OCI-LY1 (cell line): ENCODE results near the gene PCDHGA1.

Experiments
- EZH2 ChIP-seq: fragments of 200-600 bp; sonication (generic), shearing (Covaris generic); IDR thresholded peaks from 2 replicates; pipeline ENCODE4 v1.8.0; 2017; ENCODE audit warnings: borderline replicate concordance, mixed run types, mild to moderate bottlenecking, antibody characterized with exemption, low read length, moderate library complexity, mixed read lengths
- TF ChIP-seq, protein P1 (sequence below): fragments of 200-600 bp; sonication (generic), shearing (Covaris generic); IDR thresholded peaks from 2 replicates; pipeline ENCODE4 v1.5.1; 2017; ENCODE audit warnings: mild to moderate bottlenecking, antibody characterized with exemption, low read length, moderate library complexity, mixed read lengths

DNA sequence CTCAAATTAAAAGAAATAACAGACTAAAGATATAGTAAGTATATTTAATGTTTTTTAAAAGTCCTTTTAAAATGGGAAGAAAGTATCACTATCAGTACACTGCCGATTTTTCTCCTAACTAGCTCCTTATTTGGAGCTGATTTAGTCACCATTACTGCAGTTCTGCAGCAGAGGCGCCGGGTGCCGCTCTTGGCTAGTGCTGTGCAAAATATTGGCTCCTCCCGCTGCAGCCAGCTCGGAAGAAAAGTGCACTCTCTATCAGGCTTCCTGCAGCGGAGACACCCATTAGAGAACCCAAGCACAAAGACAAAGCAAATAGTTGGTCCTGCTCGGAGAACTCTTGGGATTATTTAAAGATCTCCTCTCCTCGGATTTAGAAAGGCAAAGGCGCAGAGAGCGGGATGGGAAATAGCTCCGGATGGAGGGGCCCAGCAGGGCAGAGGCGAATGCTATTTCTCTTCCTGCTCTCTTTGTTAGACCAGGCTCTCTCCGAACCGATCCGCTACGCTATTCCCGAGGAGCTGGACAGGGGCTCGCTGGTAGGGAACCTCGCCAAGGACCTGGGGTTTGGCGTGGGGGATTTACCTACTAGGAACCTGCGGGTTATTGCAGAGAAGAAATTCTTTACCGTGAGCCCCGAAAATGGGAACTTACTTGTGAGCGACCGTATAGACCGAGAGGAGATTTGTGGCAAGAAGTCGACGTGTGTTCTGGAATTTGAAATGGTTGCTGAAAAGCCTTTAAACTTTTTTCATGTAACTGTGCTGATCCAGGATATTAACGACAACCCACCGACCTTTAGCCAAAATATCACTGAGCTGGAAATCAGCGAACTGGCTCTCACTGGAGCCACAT is 39.9 kb downstream of the PCDHGA1 start, which contains the start of gene PCDHGB3:
- TF ChIP-seq, protein P1, sequence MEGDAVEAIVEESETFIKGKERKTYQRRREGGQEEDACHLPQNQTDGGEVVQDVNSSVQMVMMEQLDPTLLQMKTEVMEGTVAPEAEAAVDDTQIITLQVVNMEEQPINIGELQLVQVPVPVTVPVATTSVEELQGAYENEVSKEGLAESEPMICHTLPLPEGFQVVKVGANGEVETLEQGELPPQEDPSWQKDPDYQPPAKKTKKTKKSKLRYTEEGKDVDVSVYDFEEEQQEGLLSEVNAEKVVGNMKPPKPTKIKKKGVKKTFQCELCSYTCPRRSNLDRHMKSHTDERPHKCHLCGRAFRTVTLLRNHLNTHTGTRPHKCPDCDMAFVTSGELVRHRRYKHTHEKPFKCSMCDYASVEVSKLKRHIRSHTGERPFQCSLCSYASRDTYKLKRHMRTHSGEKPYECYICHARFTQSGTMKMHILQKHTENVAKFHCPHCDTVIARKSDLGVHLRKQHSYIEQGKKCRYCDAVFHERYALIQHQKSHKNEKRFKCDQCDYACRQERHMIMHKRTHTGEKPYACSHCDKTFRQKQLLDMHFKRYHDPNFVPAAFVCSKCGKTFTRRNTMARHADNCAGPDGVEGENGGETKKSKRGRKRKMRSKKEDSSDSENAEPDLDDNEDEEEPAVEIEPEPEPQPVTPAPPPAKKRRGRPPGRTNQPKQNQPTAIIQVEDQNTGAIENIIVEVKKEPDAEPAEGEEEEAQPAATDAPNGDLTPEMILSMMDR, result 0 out of 2 replicates have a peak, but pooled peaks have one; percentile 13
- TF ChIP-seq EZH2, result no peak
